Measurements from ENCODE around the gene CCDC86. TPM values are rescaled to one million over a fixed set of nuclear protein-coding genes. Genes with fewer than 3 reads are reported as not detected.

The CCDC86 gene
- total and polyA plus RNA-seq, 9 of the 15 experiments (the other 6 are each of a cell fraction or from before 2014, with no cell fraction given): 4.6 to 102 (median 25.2) TPM

- H3K27ac ChIP-seq (ENCODE audit: extremely low read depth, low read depth, low read length): peak within 1 kb of the TSS; percentile 68
- peak; percentile 57 for FAIRE-seq
- TF ChIP-seq ZFP91 (CRISPR knock-in tag; IDR thresholded peaks at IDR 0.05): no peak
- TF ChIP-seq HSF4 (CRISPR knock-in tag; IDR thresholded peaks at IDR 0.05; ENCODE audit: borderline replicate concordance): no peak
- TF ChIP-seq ZNF609 (CRISPR knock-in tag; IDR thresholded peaks at IDR 0.05; ENCODE audit: borderline replicate concordance): 0 out of 2 replicates have a peak, but pooled peaks have one; percentile 23
- TF ChIP-seq ZNF3 (CRISPR knock-in tag; IDR thresholded peaks at IDR 0.05): no peak
- no peak for TF ChIP-seq POU5F1 (IDR thresholded peaks at IDR 0.05; ENCODE audit: borderline replicate concordance, low read depth, low read length, partially characterized antibody)
Observed at GRCh38 chr11:60855726-60856633, 14.1 kb downstream of the CCDC86 start, which contains the start of gene PTGDR2. TSS of gene PTGDR2 (minus strand) at chr11:60855950. CDS start at chr11:60853722, 2,228 bp downstream.

More at GRCh38 chr11:60855726-60856633, 14.1 kb downstream of the CCDC86 start, which contains the start of gene PTGDR2:
- ChIA-PET POLR2A (interaction anchor here (0.6 to 2.3 kb wide), 9 partner anchors 8 to 442 kb away, joined by 3 to 7 read pairs (median 4); partner anchors contain the start of gene PRPF19), CTCF (ENCODE audit: low intra/inter-chr PET ratio) (no interaction called here)
- 21% methylated on average over 14 of the region's 14 CpGs for WGBS (ENCODE audit: insufficient coverage, low coverage, missing lambda C conversion rate)
- Histone ChIP-seq H3K4me1 (replicated peaks in 1 of 2; ENCODE audit: control insufficient read depth in 2 of 2, insufficient read depth in 2 of 2, low read length in 2 of 2) (peaks cover 38 to 47% of the 10 kb centered on the region in 2 experiments), H3K36me3 (ENCODE audit: control insufficient read depth, insufficient read depth, low read length) (peaks cover 20% of the 10 kb centered on the region; the same call in 2 of the 3 replicates), H3K27me3 (ENCODE audit: control insufficient read depth in 2 of 2, insufficient read depth in 2 of 2, low read length in 2 of 2) (no peaks in the 10 kb centered on the region), H4K20me1 (replicated peaks; ENCODE audit: control insufficient read depth, insufficient read depth, low read length) (no peaks in the 10 kb centered on the region), H3K4me3 (peak within 1 kb of the TSS; percentile 10; the same call in 1 of the 2 replicates), H3K79me2 (ENCODE audit: control insufficient read depth, insufficient read depth, low read length) (peaks cover 5% of the 10 kb centered on the region; the same call in 1 of the 3 replicates), H3K9me3 (replicated peaks; ENCODE audit: control insufficient read depth, insufficient read depth, low read depth, low read length) (no peaks in the 10 kb centered on the region), H3K9ac (ENCODE audit: insufficient read depth in 1 of 2, low read depth in 2 of 2, low read length in 2 of 2) (peak within 1 kb of the TSS; percentile 60 to 86), H3K4me2 (ENCODE audit: insufficient read depth, low read length) (peak within 1 kb of the TSS; percentile 86), H2AFZ (ENCODE audit: low read depth, low read length) (peak within 1 kb of the TSS; percentile 81), H3K9me1 (ENCODE audit: control insufficient read depth, insufficient read depth, low read length) (peaks cover 6% of the 10 kb centered on the region)
- ATAC-seq (peak; percentile 75), DNase-seq (ENCODE audit: extremely low read depth in 1 of 4, low spot score in 3 of 4) (peak; percentile 49 to 74 (median 63))
- in situ Hi-C loops (cut with MboI) (no loop called here), intact Hi-C loops (cut with micrococcal nuclease) (no loop called here)
- BruUV-seq (replicated peaks): no TSS peak
